ENCODE measurements around the gene PLCG2.
"Not testable (repeated sequence)": the region's sequence is repeated elsewhere in the genome, so short reads cannot be mapped to it uniquely, and the experiment has no call there.

PLCG2 gene

GRCh38 chr16:82004601-82005000 lies 225.5 kb downstream of the PLCG2 start:
- DNase-seq (ENCODE audit: low spot score) = no peak

GRCh38 chr16:82005027-82005830 lies 226.1 kb downstream of the PLCG2 start:
- DNase-seq (ENCODE audit: low spot score) = no peak

GRCh38 chr16:82006036-82006435 lies 226.9 kb downstream of the PLCG2 start:
- no peak for DNase-seq (ENCODE audit: low spot score)

GRCh38 chr16:82007189-82007588 lies 228.1 kb downstream of the PLCG2 start:
- DNase-seq (ENCODE audit: low spot score) = no peak

GRCh38 chr16:82008957-82009592 lies 230.0 kb downstream of the PLCG2 start:
- DNase-seq (ENCODE audit: low spot score) = no peak

- DNase-seq (ENCODE audit: low spot score) = not testable (repeated sequence)
These were observed 230.7 kb downstream of the PLCG2 start for GRCh38 chr16:82009789-82010188.

GRCh38 chr16:82010649-82011048 lies 231.6 kb downstream of the PLCG2 start:
- no peak for DNase-seq (ENCODE audit: low spot score)

- peak; percentile 60 for DNase-seq (ENCODE audit: low spot score)
These were observed 232.1 kb downstream of the PLCG2 start, which contains the start of gene SDR42E1 for GRCh38 chr16:82011199-82011641. SDR42E1 (minus strand) TSS chr16:82011470; CDS start chr16:82000858, 10,612 bp downstream.
